Psoas muscle (tissue), 8 donors: ENCODE data around the gene PEX14. TPM values are rescaled to one million over a fixed set of nuclear protein-coding genes. Genes with fewer than 3 reads are reported as not detected.

Source experiments
- ATAC-seq, 4 donors: fragments of 200-7000 bp; cut with Tn5 transposase; one replicate each; pipeline ENCODE4 v1.9.1; 2020; ENCODE audit warnings: moderate library complexity in 3 of 4, mild to moderate bottlenecking in 2 of 4
- DNase-seq, 2 donors: peaks; one replicate each; pipeline ENCODE4 v3.0.0-alpha.2; 2020
- H3K27ac ChIP-seq: fragments of 200-600 bp; one replicate; pipeline ENCODE4 v1.8.0; 2022
- H3K27me3 ChIP-seq, 3 donors: fragments of 200-600 bp in 1 of 3; one replicate each; pipeline versions ENCODE4 v1.6.1 to v1.8.0; 2013 to 2022; ENCODE audit warnings: low read length in 2 of 3, mild to moderate bottlenecking in 2 of 3, moderate library complexity in 1 of 3; ENCODE audit not compliant: insufficient read depth in 3 of 3
- H3K36me3 ChIP-seq, 2 donors: fragments of 200-600 bp in 1 of 2; one replicate each; pipeline versions ENCODE4 v1.6.1 to v1.8.0; 2013 to 2022; ENCODE audit warnings: low read depth in 1 of 2, mild to moderate bottlenecking in 1 of 2, moderate library complexity in 1 of 2; ENCODE audit not compliant: insufficient read depth in 1 of 2
- H3K4me1 ChIP-seq: fragments of 200-600 bp; one replicate; pipeline ENCODE4 v1.8.0; 2022
- H3K4me3 ChIP-seq: fragments of 200-600 bp; one replicate; pipeline ENCODE4 v1.8.0; 2022; ENCODE audit warnings: mild to moderate bottlenecking
- H3K9me3 ChIP-seq: fragments of 200-600 bp; one replicate; pipeline ENCODE4 v1.8.0; 2022
- WGBS, 3 donors: extraction: QIAGEN DNeasy Blood & Tissue Kit; methylation state at CpG; one replicate each; pipeline versions ENCODE4 v1.1.6 to v1.1.7; 2013; 5-methylcytosine and 5-hydroxymethylcytosine counted together
- intact Hi-C, 2 donors: fragments of 100-400 bp; cut with DNase I; formaldehyde crosslinking; loops; one replicate each; pipeline versions ENCODE4 v1.11.0 to v1.14.2; 2022
- polyA plus RNA-seq, 3 donors: library from polyadenylated mRNA; stranded (reverse); fragments of 200-250 nt; gene quantifications; one replicate each; pipeline ENCODE4 v1.2.3, GENCODE V29; 2013
- total RNA-seq, 4 donors: library from RNA; stranded (reverse); fragmentation: NEBNext Ultra II Directional in 2 of 4; extraction: Animal tissue kit (Norgen Biotek cat#: 25700) in 2 of 4; gene quantifications; one replicate each; pipeline versions ENCODE4 v1.2.1 to v1.2.4, GENCODE V29; 2021 to 2023
- TF ChIP-seq, protein P1 (sequence below): fragments of 200-600 bp; IDR thresholded peaks from one replicate; pipeline ENCODE4 v1.8.0; 2022; ENCODE audit warnings: antibody characterized with exemption
- donor health status: healthy with polysubstance abuse.
- donor health status: DM: no; HTN: no; CAD: no; lungs with moderate emphysema.
- donor health status: Bipolar disorder and iron deficiency.
- donor health status: healthy.
- donor health status: DM: yes; HTN: yes; CAD: no.
- donor health status: DM: no; HTN: no; CAD: no.
- donor health status: DM: no; HTN: no; CAD: no.
- donor health status: DM: yes; HTN: yes; CAD: no.

The PEX14 gene
- total and polyA plus RNA-seq, 7 donors: 13.7 to 23.5 (median 20.7) TPM

DNA sequence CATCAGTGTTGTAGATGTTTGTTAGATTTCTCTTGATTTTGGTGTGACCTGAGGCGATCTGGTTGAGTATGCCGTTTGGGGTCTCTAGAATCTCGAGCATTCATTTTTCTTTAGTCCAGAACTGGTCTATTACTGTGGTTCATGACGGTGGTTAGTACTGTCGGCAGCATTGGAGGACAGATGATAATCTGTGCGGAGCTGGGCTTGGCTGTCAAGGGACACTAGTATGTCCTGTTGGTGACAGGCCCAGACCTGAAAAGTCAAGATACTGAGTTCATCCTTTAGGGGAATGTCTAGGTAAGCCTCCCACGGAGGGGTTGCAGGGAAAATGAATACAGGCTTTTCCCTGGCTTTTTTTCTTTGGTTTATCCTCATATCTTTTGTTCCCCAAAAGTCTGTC is 59.8 kb downstream of the PEX14 start:
- ATAC-seq: no peak
- intact Hi-C loops: loop anchor here in 1 of 2 donors (10.0 kb wide), 1 partner anchor 130 kb away; no protein-coding TSS in a partner anchor

GRCh38 chr1:10536133-10536770 is 61.5 kb downstream of the PEX14 start:
- peaks cover 47% of the 10 kb centered on the region for H3K4me1 ChIP-seq
- ATAC-seq: no peak
- no peak overlapping the region for H3K27ac ChIP-seq
- TF ChIP-seq, protein P1, sequence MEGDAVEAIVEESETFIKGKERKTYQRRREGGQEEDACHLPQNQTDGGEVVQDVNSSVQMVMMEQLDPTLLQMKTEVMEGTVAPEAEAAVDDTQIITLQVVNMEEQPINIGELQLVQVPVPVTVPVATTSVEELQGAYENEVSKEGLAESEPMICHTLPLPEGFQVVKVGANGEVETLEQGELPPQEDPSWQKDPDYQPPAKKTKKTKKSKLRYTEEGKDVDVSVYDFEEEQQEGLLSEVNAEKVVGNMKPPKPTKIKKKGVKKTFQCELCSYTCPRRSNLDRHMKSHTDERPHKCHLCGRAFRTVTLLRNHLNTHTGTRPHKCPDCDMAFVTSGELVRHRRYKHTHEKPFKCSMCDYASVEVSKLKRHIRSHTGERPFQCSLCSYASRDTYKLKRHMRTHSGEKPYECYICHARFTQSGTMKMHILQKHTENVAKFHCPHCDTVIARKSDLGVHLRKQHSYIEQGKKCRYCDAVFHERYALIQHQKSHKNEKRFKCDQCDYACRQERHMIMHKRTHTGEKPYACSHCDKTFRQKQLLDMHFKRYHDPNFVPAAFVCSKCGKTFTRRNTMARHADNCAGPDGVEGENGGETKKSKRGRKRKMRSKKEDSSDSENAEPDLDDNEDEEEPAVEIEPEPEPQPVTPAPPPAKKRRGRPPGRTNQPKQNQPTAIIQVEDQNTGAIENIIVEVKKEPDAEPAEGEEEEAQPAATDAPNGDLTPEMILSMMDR: no peak
- intact Hi-C loops: loop anchor here in 1 of 2 donors (10.0 kb wide), 1 partner anchor 129 kb away; no protein-coding TSS in a partner anchor
- H3K4me3 ChIP-seq: no peak overlapping the region
- DNase-seq: no peak
- H3K9me3 ChIP-seq: no peaks in the 10 kb centered on the region
- H3K27me3 ChIP-seq: no peaks in the 10 kb centered on the region
- WGBS, 3 donors: 91 to 93% (median 93%) methylated on average over 14 of the region's 14 CpGs
- H3K36me3 ChIP-seq: peaks cover 0 to 7% of the 10 kb centered on the region in 2 donors

More for the DNA sequence above, 59.8 kb downstream of the PEX14 start:
- Histone ChIP-seq H3K4me3 (no peak overlapping the region), H3K36me3 (peaks cover 0 to 7% of the 10 kb centered on the region in 2 donors), H3K4me1 (peaks cover 37% of the 10 kb centered on the region), H3K9me3 (no peaks in the 10 kb centered on the region), H3K27me3 (no peaks in the 10 kb centered on the region), H3K27ac (no peak overlapping the region)
- no peak for DNase-seq
- TF ChIP-seq, protein P1: no peak
- 93 to 96% (median 94%) methylated on average over 7 of the region's 7 CpGs for WGBS, 3 donors

DNA sequence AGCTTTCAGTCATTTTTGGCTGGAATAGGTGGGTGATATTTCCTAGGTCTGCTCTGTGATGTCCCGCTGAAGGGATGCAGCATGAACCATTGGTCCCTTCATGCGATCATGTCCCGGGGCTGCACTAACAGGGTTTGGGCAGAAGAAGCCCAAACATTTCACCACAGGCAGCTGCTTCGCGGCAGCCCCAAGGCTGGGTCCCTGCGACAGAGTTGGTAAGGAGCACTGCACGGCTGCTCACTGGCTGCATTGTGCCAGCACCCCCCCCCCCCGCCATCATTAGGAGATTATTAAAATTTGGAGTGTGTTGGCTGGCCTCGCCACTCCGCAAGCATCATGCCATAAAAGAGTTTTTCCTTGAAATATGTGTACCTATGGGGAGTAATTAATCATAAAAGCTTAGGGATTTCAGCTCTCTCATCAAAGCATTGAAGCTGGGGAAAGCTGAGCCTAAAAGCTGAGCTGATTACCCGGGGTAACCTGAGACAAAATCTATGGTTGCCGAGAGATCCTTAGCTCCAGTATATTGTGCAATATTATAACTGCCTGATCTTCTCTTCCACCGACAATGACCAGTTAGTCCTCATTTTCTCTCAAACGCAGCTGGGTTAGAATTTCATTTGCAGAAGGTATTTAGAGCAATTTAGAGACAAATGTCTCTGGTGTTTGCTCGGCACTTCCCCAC is 62.5 kb downstream of the PEX14 start:
- ATAC-seq: peak in 1 of 4 donors; percentile 48
- intact Hi-C loops: loop anchor here in 1 of 2 donors (10.0 kb wide), 1 partner anchor 128 kb away; no protein-coding TSS in a partner anchor
- TF ChIP-seq, protein P1: no peak

GRCh38 chr1:10538646-10539355 is 64.1 kb downstream of the PEX14 start:
- 38 to 59% (median 43%) methylated on average over 13 of the region's 13 CpGs for WGBS, 3 donors
- TF ChIP-seq, protein P1: no peak
- peak in 1 of 4 donors; percentile 34 for ATAC-seq
- Histone ChIP-seq H3K27me3 (no peaks in the 10 kb centered on the region), H3K4me3 (peak overlapping the region; percentile 16), H3K9me3 (no peaks in the 10 kb centered on the region), H3K36me3 (peaks cover 0 to 7% of the 10 kb centered on the region in 2 donors), H3K27ac (peak overlapping the region; percentile 86), H3K4me1 (peaks cover 48% of the 10 kb centered on the region)
- no peak for DNase-seq
- intact Hi-C loops: loop anchor here in 1 of 2 donors (10.0 kb wide), 1 partner anchor 126 kb away; no protein-coding TSS in a partner anchor

More for the DNA sequence above, 62.5 kb downstream of the PEX14 start:
- H3K36me3 ChIP-seq: peaks cover 0 to 7% of the 10 kb centered on the region in 2 donors
- H3K4me3 ChIP-seq: no peak overlapping the region
- peaks cover 48% of the 10 kb centered on the region for H3K4me1 ChIP-seq
- H3K27me3 ChIP-seq: no peaks in the 10 kb centered on the region
- no peak for DNase-seq
- H3K9me3 ChIP-seq: no peaks in the 10 kb centered on the region
- 42 to 73% (median 43%) methylated on average over 14 to 15 of the region's 15 CpGs for WGBS, 3 donors
- peak overlapping the region; percentile 55 for H3K27ac ChIP-seq
